Stomach (tissue), 9 donors: ENCODE measurements around the gene HSD11B1. TPM values are rescaled to one million over a fixed set of nuclear protein-coding genes. Genes with fewer than 3 reads are reported as not detected.

ENCODE experiments used
- DNase-seq, 2 donors: peaks; one replicate each; pipeline versions ENCODE4 v3.0.0 to v3.0.0-alpha.2; 2013 to 2019
- H3K27ac ChIP-seq, 5 donors: fragments of 200-600 bp in 4 of 5; sonication (generic) in 4 of 5; one replicate each; pipeline ENCODE4 v1.5.1; 2013 to 2019; ENCODE audit warnings: mild to moderate bottlenecking in 1 of 5, moderate library complexity in 1 of 5
- H3K27me3 ChIP-seq, 3 donors: fragments of 200-600 bp; sonication (generic); one replicate each; pipeline ENCODE4 v1.5.1; 2017 to 2019; ENCODE audit warnings: mixed run types in 1 of 3
- H3K36me3 ChIP-seq, 4 donors: fragments of 200-600 bp; sonication (generic); 1 replicate in 3 of 4; 2 replicates in 1 of 4; pipeline ENCODE4 v1.5.1; 2016 to 2019
- H3K4me1 ChIP-seq, 4 donors: fragments of 200-600 bp; sonication (generic); one replicate each; pipeline ENCODE4 v1.5.1; 2016 to 2019
- H3K4me3 ChIP-seq, 4 donors: fragments of 200-600 bp; sonication (generic) in 3 of 4; one replicate each; pipeline ENCODE4 v1.5.1; 2016 to 2019; ENCODE audit warnings: mild to moderate bottlenecking in 1 of 4
- H3K9me3 ChIP-seq, 4 donors: fragments of 200-600 bp; sonication (generic); one replicate each; pipeline ENCODE4 v1.5.1; 2016 to 2019
- EP300 ChIP-seq: sonication (generic); formaldehyde crosslinking; IDR thresholded peaks from one replicate; pipeline ENCODE4 v1.6.1; 2017; ENCODE audit warnings: antibody characterized with exemption
- POLR2A ChIP-seq, 4 donors: fragments of 450-650 bp; IDR thresholded peaks; one replicate each; pipeline ENCODE4 v1.6.1; 2016; ENCODE audit warnings: antibody characterized with exemption in 4 of 4, control low read depth in 2 of 4, mild to moderate bottlenecking in 1 of 4, moderate library complexity in 1 of 4
- POLR2AphosphoS5 ChIP-seq, 3 donors: sonication (generic); formaldehyde crosslinking; IDR thresholded peaks; one replicate each; pipeline ENCODE4 v1.6.1; 2016; ENCODE audit warnings: antibody characterized with exemption in 3 of 3
- WGBS, 5 donors: extraction: QIAGEN DNeasy Blood & Tissue Kit in 3 of 5; methylation state at CpG; one replicate each; pipeline versions ENCODE4 v1.1.5 to v1.1.7; 2013 to 2018; 5-methylcytosine and 5-hydroxymethylcytosine counted together
- intact Hi-C: fragments of 100-400 bp; cut with DNase I; formaldehyde crosslinking; loops from one replicate; pipeline ENCODE4 v1.15.1; 2023; ENCODE audit warnings: low total_unique reads
- polyA plus RNA-seq, 3 donors: library from polyadenylated mRNA; stranded (reverse); fragments of 200-250 nt; gene quantifications; one replicate each; pipeline ENCODE4 v1.2.3, GENCODE V29; 2013
- total RNA-seq, 5 donors: library from RNA; depleted of rRNA; stranded (reverse); fragments of >200 nt; gene quantifications; one replicate each; pipeline versions ENCODE4 v1.1.0 to v1.2.3, GENCODE V29; 2014 to 2016
- TF ChIP-seq, protein P1 (sequence below), 7 experiments: fragments of 450-650 bp in 4 of 7; fragments of 200-600 bp in 3 of 7; sonication (generic) in 3 of 7; IDR thresholded peaks; one replicate each; pipeline ENCODE4 v1.5.1; 2016 to 2019; ENCODE audit warnings: antibody characterized with exemption in 7 of 7, control low read depth in 2 of 7, mild to moderate bottlenecking in 1 of 7
- donor health status: healthy with polysubstance abuse.
- donor health status: Bipolar disorder and iron deficiency.
- donor health status: healthy.

The HSD11B1 gene
- total and polyA plus RNA-seq, 8 donors, result 1.5 to 14.0 (median 2.6) TPM; not detected in 2

DNA sequence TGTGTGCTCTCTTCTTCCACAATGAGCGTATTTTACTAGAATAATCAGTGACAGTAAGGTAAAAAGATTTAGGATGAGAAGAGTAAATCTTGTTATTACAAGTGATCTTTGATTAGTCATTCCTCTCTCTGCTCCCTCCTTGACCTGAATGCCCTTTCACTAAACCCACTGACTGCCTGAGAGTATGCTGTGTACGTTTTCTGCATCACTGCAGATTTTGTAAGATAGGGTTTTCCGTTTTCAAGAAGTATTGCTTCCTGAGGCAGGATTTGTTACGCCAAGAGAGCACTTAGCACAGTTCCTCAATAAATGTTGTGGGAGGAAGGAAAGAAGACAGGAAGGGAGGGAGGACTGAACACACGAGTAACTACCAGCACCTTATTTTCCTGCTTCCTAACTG lies 44.7 kb upstream of the HSD11B1 start:
- 40 to 61% (median 56%) methylated on average over 5 of the region's 5 CpGs for WGBS, 5 donors
- TF ChIP-seq, protein P1, sequence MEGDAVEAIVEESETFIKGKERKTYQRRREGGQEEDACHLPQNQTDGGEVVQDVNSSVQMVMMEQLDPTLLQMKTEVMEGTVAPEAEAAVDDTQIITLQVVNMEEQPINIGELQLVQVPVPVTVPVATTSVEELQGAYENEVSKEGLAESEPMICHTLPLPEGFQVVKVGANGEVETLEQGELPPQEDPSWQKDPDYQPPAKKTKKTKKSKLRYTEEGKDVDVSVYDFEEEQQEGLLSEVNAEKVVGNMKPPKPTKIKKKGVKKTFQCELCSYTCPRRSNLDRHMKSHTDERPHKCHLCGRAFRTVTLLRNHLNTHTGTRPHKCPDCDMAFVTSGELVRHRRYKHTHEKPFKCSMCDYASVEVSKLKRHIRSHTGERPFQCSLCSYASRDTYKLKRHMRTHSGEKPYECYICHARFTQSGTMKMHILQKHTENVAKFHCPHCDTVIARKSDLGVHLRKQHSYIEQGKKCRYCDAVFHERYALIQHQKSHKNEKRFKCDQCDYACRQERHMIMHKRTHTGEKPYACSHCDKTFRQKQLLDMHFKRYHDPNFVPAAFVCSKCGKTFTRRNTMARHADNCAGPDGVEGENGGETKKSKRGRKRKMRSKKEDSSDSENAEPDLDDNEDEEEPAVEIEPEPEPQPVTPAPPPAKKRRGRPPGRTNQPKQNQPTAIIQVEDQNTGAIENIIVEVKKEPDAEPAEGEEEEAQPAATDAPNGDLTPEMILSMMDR (IDR thresholded peaks at IDR 0.05), result no peak
- TF ChIP-seq POLR2AphosphoS5 (IDR thresholded peaks at IDR 0.05) (no peak), EP300 (no peak), POLR2A (IDR thresholded peaks at IDR 0.05) (no peak)
- H3K27ac ChIP-seq, result peak overlapping the region in 1 of 5 donors; percentile 61

DNA sequence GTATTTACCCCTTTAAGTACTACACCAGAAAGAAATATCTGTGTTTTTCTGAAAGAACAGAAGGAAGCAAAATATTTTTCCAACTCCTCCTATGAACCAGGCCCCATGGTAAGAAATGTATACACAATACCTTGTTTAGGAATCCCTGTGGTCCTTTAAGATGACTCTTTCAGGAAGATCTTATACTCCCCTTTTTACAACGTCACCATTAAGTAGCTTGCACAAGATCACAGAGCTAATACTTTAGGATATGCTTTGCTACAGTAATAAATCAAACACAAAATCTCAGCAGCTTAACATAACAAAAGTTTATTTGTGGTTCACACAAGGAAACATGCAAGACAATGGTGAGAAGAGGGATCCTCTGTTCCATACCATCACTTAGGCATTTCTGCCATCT lies 43.6 kb upstream of the HSD11B1 start:
- H3K27me3 ChIP-seq, result no peaks in the 10 kb centered on the region
- no peak overlapping the region for H3K4me3 ChIP-seq
- 65 to 74% (median 69%) methylated on average over 1 of the region's 1 CpG for WGBS, 5 donors
- peaks cover 2 to 26% (median 12%) of the 10 kb centered on the region in 4 donors for H3K4me1 ChIP-seq
- no peaks in the 10 kb centered on the region for H3K36me3 ChIP-seq
- intact Hi-C loops, result no loop called here
- TF ChIP-seq POLR2AphosphoS5 (IDR thresholded peaks at IDR 0.05) (no peak), POLR2A (IDR thresholded peaks at IDR 0.05) (no peak)
- TF ChIP-seq, protein P1 (IDR thresholded peaks at IDR 0.05), result no peak
- no peak for DNase-seq
- no peak overlapping the region for H3K27ac ChIP-seq
- no peaks in the 10 kb centered on the region for H3K9me3 ChIP-seq

More for the DNA sequence above, 44.7 kb upstream of the HSD11B1 start:
- Histone ChIP-seq H3K27me3 (no peaks in the 10 kb centered on the region), H3K36me3 (no peaks in the 10 kb centered on the region), H3K4me1 (peaks cover 12 to 29% (median 15%) of the 10 kb centered on the region in 4 donors), H3K9me3 (no peaks in the 10 kb centered on the region), H3K4me3 (no peak overlapping the region)
- intact Hi-C loops, result no loop called here
- DNase-seq, result no peak

GRCh38 chr1:209662879-209663327 lies 41.7 kb upstream of the HSD11B1 start:
- TF ChIP-seq POLR2A (IDR thresholded peaks at IDR 0.05), result no peak
- no peak for TF ChIP-seq EP300
- TF ChIP-seq POLR2AphosphoS5 (IDR thresholded peaks at IDR 0.05), result no peak
- TF ChIP-seq, protein P1 (IDR thresholded peaks at IDR 0.05), result no peak
- H3K36me3 ChIP-seq, result no peaks in the 10 kb centered on the region
- peak overlapping the region in 1 of 5 donors; percentile 11 for H3K27ac ChIP-seq
- DNase-seq, result no peak
- intact Hi-C loops, result no loop called here
- WGBS, 5 donors, result 31 to 63% (median 54%) methylated on average over 3 of the region's 3 CpGs
- H3K27me3 ChIP-seq, result no peaks in the 10 kb centered on the region
- peaks cover 0 to 19% (median 12%) of the 10 kb centered on the region in 4 donors for H3K4me1 ChIP-seq
- H3K9me3 ChIP-seq, result no peaks in the 10 kb centered on the region
- no peak overlapping the region for H3K4me3 ChIP-seq

DNA sequence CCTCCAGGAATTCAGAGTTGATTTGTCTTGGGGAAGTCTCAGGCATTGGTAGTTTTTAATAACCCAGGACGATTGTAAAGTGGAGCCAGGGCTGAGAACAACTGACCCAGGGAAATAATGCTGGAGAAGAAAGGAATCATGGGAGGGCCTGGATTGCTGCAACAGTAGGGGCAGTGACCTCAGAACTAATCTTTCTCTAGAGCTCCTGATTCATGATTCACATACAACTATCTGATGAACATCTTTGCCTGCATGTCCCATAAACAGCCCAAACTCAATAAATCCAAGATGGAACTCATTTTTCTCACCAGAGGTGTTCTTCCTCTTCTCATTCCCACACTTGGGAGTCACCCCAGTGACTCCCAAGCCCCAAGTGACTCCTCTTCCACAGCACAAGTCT lies 37.5 kb upstream of the HSD11B1 start:
- H3K4me3 ChIP-seq, result no peak overlapping the region
- WGBS, 5 donors, result 87 to 100% (median 90%) methylated on average over 1 of the region's 1 CpG
- TF ChIP-seq EP300 (no peak), POLR2AphosphoS5 (IDR thresholded peaks at IDR 0.05) (no peak), POLR2A (IDR thresholded peaks at IDR 0.05) (no peak)
- TF ChIP-seq, protein P1 (IDR thresholded peaks at IDR 0.05), result no peak
- no peaks in the 10 kb centered on the region for H3K27me3 ChIP-seq
- DNase-seq, result no peak
- H3K27ac ChIP-seq, result no peak overlapping the region
- H3K4me1 ChIP-seq, result peaks cover 0 to 12% (median 11%) of the 10 kb centered on the region in 4 donors
- no peaks in the 10 kb centered on the region for H3K9me3 ChIP-seq
- intact Hi-C loops, result no loop called here
- no peaks in the 10 kb centered on the region for H3K36me3 ChIP-seq
